Osteoblast (primary cell): ENCODE data around the gene PNPLA5. TPM values are rescaled to one million over a fixed set of nuclear protein-coding genes. Genes with fewer than 3 reads are reported as not detected.

Source experiments
- DNase-seq: peaks from one replicate; pipeline ENCODE4 v3.0.0; 2011; ENCODE audit warnings: low spot score, mixed read lengths; ENCODE audit not compliant: insufficient read length; ENCODE audit errors: missing footprints
- H2AFZ ChIP-seq: 2 replicates; pipeline ENCODE4 v1.6.0; 2011; ENCODE audit warnings: mild to moderate bottlenecking, low read length
- H3K27ac ChIP-seq: 2 replicates; pipeline ENCODE4 v1.5.1; 2011; ENCODE audit warnings: mild to moderate bottlenecking, low read depth, low read length, moderate library complexity
- H3K27me3 ChIP-seq: 2 replicates; pipeline ENCODE4 v1.6.0; 2012; ENCODE audit warnings: mild to moderate bottlenecking, control low read depth, inconsistent platforms, low read length, moderate library complexity; ENCODE audit not compliant: insufficient read depth
- H3K36me3 ChIP-seq: 2 replicates; pipeline ENCODE4 v1.5.1; 2011; ENCODE audit warnings: mild to moderate bottlenecking, low read length, control low read depth, moderate library complexity; ENCODE audit not compliant: insufficient read depth
- H3K4me1 ChIP-seq: 2 replicates; pipeline ENCODE4 v1.5.1; 2011; ENCODE audit warnings: mild to moderate bottlenecking, low read length, control low read depth, moderate library complexity; ENCODE audit not compliant: insufficient read depth
- H3K4me2 ChIP-seq: 2 replicates; pipeline ENCODE4 v1.6.0; 2011; ENCODE audit warnings: mild to moderate bottlenecking, low read length; ENCODE audit not compliant: insufficient read depth
- H3K4me3 ChIP-seq: fragments of 200-600 bp; sonication (generic); 3 replicates; pipeline ENCODE4 v1.5.1; 2012; ENCODE audit warnings: mild to moderate bottlenecking, low read length, inconsistent platforms; ENCODE audit not compliant: insufficient read depth
- H3K79me2 ChIP-seq: 2 replicates; pipeline ENCODE4 v1.6.0; 2012; ENCODE audit warnings: mild to moderate bottlenecking, low read length, control low read depth, inconsistent platforms; ENCODE audit not compliant: insufficient read depth
- H3K9me3 ChIP-seq: 2 replicates; pipeline ENCODE4 v1.5.1; 2011; ENCODE audit warnings: low read depth, low read length, control low read depth
- H4K20me1 ChIP-seq: 2 replicates; pipeline ENCODE4 v1.6.0; 2012; ENCODE audit warnings: mild to moderate bottlenecking, low read length, control low read depth; ENCODE audit not compliant: insufficient read depth
- CTCF ChIP-seq: IDR thresholded peaks from 2 replicates; pipeline ENCODE4 v1.5.1; 2011; ENCODE audit warnings: mild to moderate bottlenecking, low read depth, low read length, moderate library complexity; ENCODE audit errors: extremely low read depth
- total RNA-seq: library from RNA; depleted of rRNA; stranded (reverse); fragments of >200 nt; gene quantifications from 2 replicates; pipeline ENCODE4 v1.2.3, GENCODE V29; 2012

The PNPLA5 gene
- total RNA-seq, 1 donor = not detected

GRCh38 chr22:43928468-43928867 is 36.7 kb upstream of the PNPLA5 start:
- peaks cover 15% of the 10 kb centered on the region for H3K79me2 ChIP-seq
- H3K9me3 ChIP-seq = no peaks in the 10 kb centered on the region
- DNase-seq = peak; percentile 34
- H3K27ac ChIP-seq = no peak overlapping the region
- no peak overlapping the region for H3K4me2 ChIP-seq
- peaks cover 28% of the 10 kb centered on the region for H3K36me3 ChIP-seq
- H3K27me3 ChIP-seq = no peaks in the 10 kb centered on the region
- H3K4me1 ChIP-seq = no peaks in the 10 kb centered on the region
- peaks cover 20% of the 10 kb centered on the region for H4K20me1 ChIP-seq
- H3K4me3 ChIP-seq = no peak overlapping the region
- H2AFZ ChIP-seq = no peak overlapping the region
- no peak for TF ChIP-seq CTCF

GRCh38 chr22:43926349-43926710 is 34.5 kb upstream of the PNPLA5 start:
- peaks cover 18% of the 10 kb centered on the region for H3K36me3 ChIP-seq
- no peak overlapping the region for H2AFZ ChIP-seq
- no peaks in the 10 kb centered on the region for H3K27me3 ChIP-seq
- TF ChIP-seq CTCF = no peak
- no peak overlapping the region for H3K4me2 ChIP-seq
- H3K27ac ChIP-seq = no peak overlapping the region
- no peak for DNase-seq
- peaks cover 15% of the 10 kb centered on the region for H4K20me1 ChIP-seq
- no peak overlapping the region for H3K4me3 ChIP-seq
- no peaks in the 10 kb centered on the region for H3K9me3 ChIP-seq
- peaks cover 15% of the 10 kb centered on the region for H3K4me1 ChIP-seq
- peaks cover 15% of the 10 kb centered on the region for H3K79me2 ChIP-seq

- H3K79me2 ChIP-seq = peaks cover 15% of the 10 kb centered on the region
- peaks cover 15% of the 10 kb centered on the region for H4K20me1 ChIP-seq
- H3K36me3 ChIP-seq = peaks cover 17% of the 10 kb centered on the region
- peak overlapping the region; percentile 61 for H3K4me2 ChIP-seq
- no peak overlapping the region for H3K27ac ChIP-seq
- peak overlapping the region; percentile 84 for H3K4me3 ChIP-seq
- H3K9me3 ChIP-seq = no peaks in the 10 kb centered on the region
- H3K27me3 ChIP-seq = no peaks in the 10 kb centered on the region
- peak; percentile 86 for DNase-seq
- H2AFZ ChIP-seq = peak overlapping the region; percentile 22
- TF ChIP-seq CTCF = no peak
- peaks cover 22% of the 10 kb centered on the region for H3K4me1 ChIP-seq
Observed at GRCh38 chr22:43925433-43926348, 33.9 kb upstream of the PNPLA5 start.

- Histone ChIP-seq H3K27me3 (no peaks in the 10 kb centered on the region), H3K4me1 (peaks cover 27% of the 10 kb centered on the region), H4K20me1 (peaks cover 15% of the 10 kb centered on the region), H3K4me2 (peak overlapping the region; percentile 61), H2AFZ (peak overlapping the region; percentile 35), H3K79me2 (peaks cover 15% of the 10 kb centered on the region), H3K4me3 (peak overlapping the region; percentile 84), H3K27ac (no peak overlapping the region), H3K9me3 (no peaks in the 10 kb centered on the region), H3K36me3 (peaks cover 11% of the 10 kb centered on the region)
- DNase-seq = peak; percentile 38
- TF ChIP-seq CTCF = no peak
Observed at GRCh38 chr22:43924877-43925276, 33.1 kb upstream of the PNPLA5 start.
